SK-N-SH treated with all-trans-retinoic acid at 6 μM for 48 hours (cell line): ENCODE data around the gene MRPL12.

ENCODE experiments used
- ATAC-seq: fragments of 200-7000 bp; cut with Tn5 transposase; 3 replicates; pipeline ENCODE4 v1.9.1; 2020; ENCODE audit warnings: mild to moderate bottlenecking, moderate library complexity
- CREB5 ChIP-seq: fragments of 250-450 bp; sonication (Bioruptor Pico); IDR thresholded peaks from 2 replicates; pipeline ENCODE4 v1.5.1; 2020; ENCODE audit warnings: low read depth, mild to moderate bottlenecking, moderate library complexity
- CSDC2 ChIP-seq: fragments of 250-450 bp; sonication (Bioruptor Pico); IDR thresholded peaks from 2 replicates; pipeline ENCODE4 v1.5.0; 2020; ENCODE audit warnings: mild to moderate bottlenecking, moderate library complexity
- GLIS3 ChIP-seq: fragments of 250-450 bp; sonication (Bioruptor Pico); IDR thresholded peaks from 2 replicates; pipeline ENCODE4 v1.5.0; 2020; ENCODE audit warnings: mild to moderate bottlenecking, moderate library complexity
- PATZ1 ChIP-seq: fragments of 250-450 bp; sonication (Bioruptor Pico); IDR thresholded peaks from 2 replicates; pipeline ENCODE4 v1.8.0; 2020; ENCODE audit warnings: mild to moderate bottlenecking, moderate library complexity, borderline replicate concordance
- POU6F1 ChIP-seq: fragments of 250-450 bp; sonication (Bioruptor Pico); IDR thresholded peaks from 2 replicates; pipeline ENCODE4 v1.8.0; 2021; ENCODE audit warnings: low read depth, mild to moderate bottlenecking, moderate library complexity, borderline replicate concordance
- RARB ChIP-seq: fragments of 250-450 bp; sonication (Bioruptor Pico); IDR thresholded peaks from 2 replicates; pipeline ENCODE4 v1.8.0; 2021; ENCODE audit warnings: mild to moderate bottlenecking, moderate library complexity
- SNAI2 ChIP-seq: fragments of 250-450 bp; sonication (Bioruptor Pico); IDR thresholded peaks from 2 replicates; pipeline ENCODE4 v1.5.0; 2020; ENCODE audit warnings: mild to moderate bottlenecking, moderate library complexity
- TCF4 ChIP-seq: fragments of 250-450 bp; sonication (Bioruptor Pico); IDR thresholded peaks from 2 replicates; pipeline ENCODE4 v1.8.0; 2021; ENCODE audit warnings: mild to moderate bottlenecking, moderate library complexity, borderline replicate concordance
- TSHZ2 ChIP-seq: fragments of 250-450 bp; sonication (Bioruptor Pico); IDR thresholded peaks from 2 replicates; pipeline ENCODE4 v1.5.0; 2020; ENCODE audit warnings: mild to moderate bottlenecking, moderate library complexity
- ZC3H10 ChIP-seq: fragments of 250-450 bp; sonication (Bioruptor Pico); IDR thresholded peaks from 2 replicates; pipeline ENCODE4 v1.5.1; 2021; ENCODE audit warnings: mild to moderate bottlenecking, moderate library complexity
- ZFP30 ChIP-seq: fragments of 450-650 bp; formaldehyde crosslinking; IDR thresholded peaks from 2 replicates; pipeline ENCODE4 v1.5.0; 2022; ENCODE audit warnings: mild to moderate bottlenecking, moderate library complexity
- ZNF565 ChIP-seq: fragments of 450-650 bp; formaldehyde crosslinking; conservative IDR thresholded peaks from 2 replicates; pipeline ENCODE4 v1.5.0; 2020; ENCODE audit warnings: low read depth, mild to moderate bottlenecking, moderate library complexity
- ZNF70 ChIP-seq: fragments of 450-650 bp; formaldehyde crosslinking; IDR thresholded peaks from 2 replicates; pipeline ENCODE4 v1.5.0; 2020; ENCODE audit warnings: mild to moderate bottlenecking, moderate library complexity
- ZNF8 ChIP-seq: fragments of 450-650 bp; formaldehyde crosslinking; IDR thresholded peaks from 2 replicates; pipeline ENCODE4 v1.5.0; 2020; ENCODE audit warnings: mild to moderate bottlenecking, moderate library complexity

MRPL12 gene

GRCh38 chr17:81706757-81707624, 3.8 kb downstream of the MRPL12 start:
- TF ChIP-seq ZNF565 (no peak), ZC3H10 (CRISPR knock-in tag) (no peak), TSHZ2 (no peak), CREB5 (CRISPR knock-in tag) (no peak), ZNF8 (CRISPR knock-in tag) (no peak), SNAI2 (CRISPR knock-in tag) (no peak)
- no peak for ATAC-seq

- TF ChIP-seq RARB (CRISPR knock-in tag) (no peak), GLIS3 (no peak), ZNF70 (CRISPR knock-in tag) (no peak)
- ATAC-seq = no peak
Observed at GRCh38 chr17:81707725-81708646, 4.8 kb downstream of the MRPL12 start.

- no peak for ATAC-seq
- TF ChIP-seq ZNF565 = no peak
- no peak for TF ChIP-seq ZNF8 (CRISPR knock-in tag)
- TF ChIP-seq POU6F1 (CRISPR knock-in tag) = no peak
- TF ChIP-seq ZFP30 (CRISPR knock-in tag) = no peak
- no peak for TF ChIP-seq CSDC2 (CRISPR knock-in tag)
- no peak for TF ChIP-seq ZNF70 (CRISPR knock-in tag)
- TF ChIP-seq PATZ1 (CRISPR knock-in tag) = no peak
- TF ChIP-seq RARB (CRISPR knock-in tag) = no peak
- TF ChIP-seq ZC3H10 (CRISPR knock-in tag) = no peak
- TF ChIP-seq CREB5 (CRISPR knock-in tag) = no peak
- no peak for TF ChIP-seq TCF4
Observed at GRCh38 chr17:81708739-81709185, 5.6 kb downstream of the MRPL12 start.

GRCh38 chr17:81710514-81711308, 7.5 kb downstream of the MRPL12 start:
- TF ChIP-seq CREB5 (CRISPR knock-in tag) = 0 out of 2 replicates have a peak, but pooled peaks have one; percentile 35
- TF ChIP-seq GLIS3 = no peak
- no peak; the same call in 2 of the 3 replicates for ATAC-seq
